ENCODE data around the gene ARRDC4.

ARRDC4 gene

DNA sequence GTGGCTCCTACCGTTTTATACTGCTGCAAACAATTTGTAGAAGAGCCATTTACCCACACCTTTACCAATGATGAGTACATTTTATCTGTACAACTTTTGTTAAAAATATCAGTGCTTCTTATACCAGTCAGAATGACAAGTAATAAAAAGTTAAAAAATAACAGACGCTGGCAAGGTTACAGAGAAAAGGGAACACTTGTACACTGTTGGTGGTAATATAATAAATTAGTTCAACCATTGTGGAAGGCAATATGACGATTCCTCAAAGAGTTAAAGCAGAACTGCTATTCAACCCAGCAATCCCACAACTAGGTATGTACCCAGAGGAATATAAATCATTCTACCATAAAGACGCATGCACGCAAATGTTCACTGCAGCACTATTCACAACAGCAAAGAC lies 51.9 kb downstream of the ARRDC4 start:
- no peak overlapping the region for H2AFZ ChIP-seq (ENCODE audit: low read length)
- H3K27me3 ChIP-seq (ENCODE audit: insufficient read depth, low read length, poor library complexity, severe bottlenecking), result no peaks in the 10 kb centered on the region
- no peaks in the 10 kb centered on the region for H3K36me3 ChIP-seq (ENCODE audit: insufficient read depth, low read length)
- H4K20me1 ChIP-seq (ENCODE audit: insufficient read depth, low read length, poor library complexity, severe bottlenecking), result no peaks in the 10 kb centered on the region
- no peaks in the 10 kb centered on the region for H3K9me3 ChIP-seq (ENCODE audit: insufficient read depth, low read depth, low read length)
- H3F3A ChIP-seq (ENCODE audit: low read depth), result no peaks in the 10 kb centered on the region
- H3K9ac ChIP-seq (ENCODE audit: low read depth, low read length, poor library complexity, severe bottlenecking), result no peak overlapping the region
- no peaks in the 10 kb centered on the region for H3K9me2 ChIP-seq (replicated peaks; ENCODE audit: low read depth, low read length)
- no peak overlapping the region for H3K4me3 ChIP-seq (ENCODE audit: low read length, poor library complexity, severe bottlenecking)
- H3K4me2 ChIP-seq (ENCODE audit: low read depth, low read length, poor library complexity, severe bottlenecking), result no peak overlapping the region
- TF ChIP-seq EZH2phosphoT487 (IDR thresholded peaks at IDR 0.05; ENCODE audit: borderline replicate concordance), result no peak
- TF ChIP-seq, protein P1, sequence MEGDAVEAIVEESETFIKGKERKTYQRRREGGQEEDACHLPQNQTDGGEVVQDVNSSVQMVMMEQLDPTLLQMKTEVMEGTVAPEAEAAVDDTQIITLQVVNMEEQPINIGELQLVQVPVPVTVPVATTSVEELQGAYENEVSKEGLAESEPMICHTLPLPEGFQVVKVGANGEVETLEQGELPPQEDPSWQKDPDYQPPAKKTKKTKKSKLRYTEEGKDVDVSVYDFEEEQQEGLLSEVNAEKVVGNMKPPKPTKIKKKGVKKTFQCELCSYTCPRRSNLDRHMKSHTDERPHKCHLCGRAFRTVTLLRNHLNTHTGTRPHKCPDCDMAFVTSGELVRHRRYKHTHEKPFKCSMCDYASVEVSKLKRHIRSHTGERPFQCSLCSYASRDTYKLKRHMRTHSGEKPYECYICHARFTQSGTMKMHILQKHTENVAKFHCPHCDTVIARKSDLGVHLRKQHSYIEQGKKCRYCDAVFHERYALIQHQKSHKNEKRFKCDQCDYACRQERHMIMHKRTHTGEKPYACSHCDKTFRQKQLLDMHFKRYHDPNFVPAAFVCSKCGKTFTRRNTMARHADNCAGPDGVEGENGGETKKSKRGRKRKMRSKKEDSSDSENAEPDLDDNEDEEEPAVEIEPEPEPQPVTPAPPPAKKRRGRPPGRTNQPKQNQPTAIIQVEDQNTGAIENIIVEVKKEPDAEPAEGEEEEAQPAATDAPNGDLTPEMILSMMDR (conservative IDR thresholded peaks at IDR 0.05; ENCODE audit: low read length), result no peak
- H3K79me2 ChIP-seq (ENCODE audit: insufficient read depth, low read length), result no peaks in the 10 kb centered on the region
- no peaks in the 10 kb centered on the region for H3K4me1 ChIP-seq (ENCODE audit: insufficient read depth, low read length, poor library complexity, severe bottlenecking)

DNA sequence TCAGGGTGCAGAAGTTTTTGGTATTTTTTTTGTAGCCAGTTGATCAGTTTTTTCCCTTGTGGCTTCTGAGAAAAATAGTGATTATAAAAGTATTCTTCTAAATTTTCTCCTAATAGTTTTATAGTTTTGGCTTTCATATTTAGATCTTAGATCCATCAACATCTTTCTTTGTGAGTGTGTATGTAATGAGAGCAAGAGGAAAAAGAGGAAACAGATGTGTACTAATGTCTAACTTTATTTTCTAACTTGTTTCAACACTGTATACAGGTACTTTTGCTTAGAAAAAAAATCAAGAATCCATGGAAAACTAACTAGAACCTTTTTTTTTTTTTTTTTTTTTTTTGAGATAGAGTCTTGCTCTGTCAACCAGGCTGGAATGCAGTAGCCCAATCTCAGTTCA lies 53.1 kb downstream of the ARRDC4 start:
- no peaks in the 10 kb centered on the region for H3K27me3 ChIP-seq (ENCODE audit: insufficient read depth, low read length, poor library complexity, severe bottlenecking)
- H3K4me1 ChIP-seq (ENCODE audit: insufficient read depth, low read length, poor library complexity, severe bottlenecking), result no peaks in the 10 kb centered on the region
- H3K4me3 ChIP-seq (ENCODE audit: low read length, poor library complexity, severe bottlenecking), result no peak overlapping the region
- no peak overlapping the region for H3K9ac ChIP-seq (ENCODE audit: low read depth, low read length, poor library complexity, severe bottlenecking)
- no peaks in the 10 kb centered on the region for H3K36me3 ChIP-seq (ENCODE audit: insufficient read depth, low read length)
- no peaks in the 10 kb centered on the region for H4K20me1 ChIP-seq (ENCODE audit: insufficient read depth, low read length, poor library complexity, severe bottlenecking)
- no peaks in the 10 kb centered on the region for H3K79me2 ChIP-seq (ENCODE audit: insufficient read depth, low read length)
- H3F3A ChIP-seq (ENCODE audit: low read depth), result no peaks in the 10 kb centered on the region
- H2AFZ ChIP-seq (ENCODE audit: low read length), result no peak overlapping the region
- no peak overlapping the region for H3K4me2 ChIP-seq (ENCODE audit: low read depth, low read length, poor library complexity, severe bottlenecking)
- no peak for TF ChIP-seq EZH2phosphoT487 (IDR thresholded peaks at IDR 0.05; ENCODE audit: borderline replicate concordance)
- TF ChIP-seq, protein P1 (conservative IDR thresholded peaks at IDR 0.05; ENCODE audit: low read length), result no peak
- H3K9me3 ChIP-seq (ENCODE audit: insufficient read depth, low read depth, low read length), result no peaks in the 10 kb centered on the region
- H3K9me2 ChIP-seq (replicated peaks; ENCODE audit: low read depth, low read length), result no peaks in the 10 kb centered on the region

DNA sequence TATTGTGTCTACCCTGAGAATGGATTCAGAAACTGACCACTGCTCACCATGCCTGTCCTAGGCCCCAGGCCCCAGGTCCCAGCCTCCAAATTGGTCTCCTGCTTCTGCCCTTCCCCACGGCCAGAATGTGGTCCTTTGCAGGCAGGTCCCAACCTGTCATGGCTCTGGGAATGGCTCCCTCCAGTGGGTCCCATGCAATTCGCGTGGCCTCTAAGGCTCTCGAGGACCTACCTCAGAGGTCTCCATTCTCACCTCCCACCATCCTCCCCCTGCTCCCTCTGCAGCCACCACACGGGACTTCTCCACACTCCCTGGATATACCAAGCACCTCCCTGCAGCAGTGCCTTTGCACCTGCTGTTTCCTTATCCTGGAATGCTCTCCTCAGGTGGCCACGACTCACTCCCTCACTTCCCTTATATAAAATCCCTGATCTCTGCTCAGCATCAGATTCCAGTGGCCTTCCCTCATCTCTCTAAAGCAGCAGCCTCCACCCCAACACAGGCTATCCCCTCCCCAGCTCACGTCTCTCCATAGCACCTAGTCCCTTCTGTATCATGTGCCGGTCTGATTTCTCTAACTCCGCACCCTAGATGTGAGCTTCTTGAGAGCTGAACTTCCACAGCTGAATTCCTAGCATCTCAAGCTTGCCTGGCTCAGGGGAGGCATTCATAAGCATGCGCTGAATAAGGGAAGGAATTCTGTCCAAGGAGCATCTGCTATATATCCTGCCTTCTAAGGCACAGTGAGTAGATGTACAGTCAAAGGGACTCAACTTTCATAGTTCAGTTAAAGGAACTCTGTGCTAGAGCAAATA lies 56.9 kb downstream of the ARRDC4 start:
- Histone ChIP-seq H3K27me3 (ENCODE audit: insufficient read depth, low read length, poor library complexity, severe bottlenecking) (no peaks in the 10 kb centered on the region), H3K9me2 (replicated peaks; ENCODE audit: low read depth, low read length) (no peaks in the 10 kb centered on the region), H3K79me2 (ENCODE audit: insufficient read depth, low read length) (no peaks in the 10 kb centered on the region), H3K9ac (ENCODE audit: low read depth, low read length, poor library complexity, severe bottlenecking) (no peak overlapping the region), H4K20me1 (ENCODE audit: insufficient read depth, low read length, poor library complexity, severe bottlenecking) (no peaks in the 10 kb centered on the region), H2AFZ (ENCODE audit: low read length) (no peak overlapping the region), H3K4me2 (ENCODE audit: low read depth, low read length, poor library complexity, severe bottlenecking) (no peak overlapping the region), H3K36me3 (ENCODE audit: insufficient read depth, low read length) (no peaks in the 10 kb centered on the region), H3F3A (ENCODE audit: low read depth) (no peaks in the 10 kb centered on the region), H3K4me1 (ENCODE audit: insufficient read depth, low read length, poor library complexity, severe bottlenecking) (no peaks in the 10 kb centered on the region), H3K9me3 (ENCODE audit: insufficient read depth, low read depth, low read length) (no peaks in the 10 kb centered on the region), H3K4me3 (ENCODE audit: low read length, poor library complexity, severe bottlenecking) (no peak overlapping the region)
- TF ChIP-seq, protein P1 (conservative IDR thresholded peaks at IDR 0.05; ENCODE audit: low read length), result no peak
- no peak for TF ChIP-seq EZH2phosphoT487 (IDR thresholded peaks at IDR 0.05; ENCODE audit: borderline replicate concordance)
